DLD1 (cell line): ENCODE results near the gene CEBPG.

Experiments used
- in situ Hi-C: cut with HindIII; loops from 2 replicates; pipeline ENCODE4 v1.10.0; 2017; ENCODE audit warnings: low sequenced_read_pairs

Gene CEBPG

DNA sequence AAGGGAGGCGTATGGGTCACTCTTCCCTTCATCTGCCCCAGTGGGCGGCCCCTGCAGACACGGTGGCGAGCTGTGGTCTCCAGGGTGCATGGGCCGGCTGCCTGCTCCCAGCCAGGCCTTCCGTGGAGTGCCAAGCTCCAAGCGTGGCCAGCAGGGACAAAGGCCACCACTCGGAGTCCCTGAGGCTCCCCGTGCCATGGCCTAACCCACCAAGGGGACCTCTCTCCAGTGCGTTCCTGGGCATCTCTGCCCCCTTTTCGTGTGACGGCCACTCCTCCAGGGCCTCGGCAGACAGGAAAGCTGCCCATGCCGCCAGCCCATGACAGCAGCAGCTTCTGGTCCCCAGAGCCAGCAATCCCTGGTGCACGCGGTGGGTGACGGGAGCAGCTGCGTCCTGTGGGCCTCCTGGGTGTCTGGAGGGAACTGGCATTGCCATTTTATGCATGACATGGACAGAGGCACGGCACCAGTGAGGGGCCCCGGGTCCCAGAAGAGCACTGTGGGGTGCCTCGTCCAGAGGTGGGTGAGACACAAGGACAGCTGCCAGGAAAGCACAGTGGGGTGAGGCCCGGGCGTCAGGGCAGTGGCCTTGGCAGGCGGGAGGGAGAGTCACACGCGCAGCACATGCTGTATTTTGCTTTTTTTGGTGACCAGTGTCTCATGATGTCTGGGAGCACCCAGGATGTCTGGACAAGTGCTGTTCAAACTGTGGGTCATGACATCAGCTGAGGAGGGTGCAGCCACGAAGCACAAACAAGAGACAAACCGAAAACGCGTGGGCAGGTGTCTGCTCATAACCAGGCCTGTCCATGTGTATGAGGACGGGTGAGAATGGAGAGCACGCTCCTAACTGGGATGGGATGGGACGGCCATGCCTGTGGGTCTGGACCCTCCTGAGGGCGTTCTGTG is 32.3 kb downstream of the CEBPG start:
- in situ Hi-C loops, result loop anchor here (10.0 kb wide), 1 partner anchor 161 kb away; no protein-coding TSS in a partner anchor

DNA sequence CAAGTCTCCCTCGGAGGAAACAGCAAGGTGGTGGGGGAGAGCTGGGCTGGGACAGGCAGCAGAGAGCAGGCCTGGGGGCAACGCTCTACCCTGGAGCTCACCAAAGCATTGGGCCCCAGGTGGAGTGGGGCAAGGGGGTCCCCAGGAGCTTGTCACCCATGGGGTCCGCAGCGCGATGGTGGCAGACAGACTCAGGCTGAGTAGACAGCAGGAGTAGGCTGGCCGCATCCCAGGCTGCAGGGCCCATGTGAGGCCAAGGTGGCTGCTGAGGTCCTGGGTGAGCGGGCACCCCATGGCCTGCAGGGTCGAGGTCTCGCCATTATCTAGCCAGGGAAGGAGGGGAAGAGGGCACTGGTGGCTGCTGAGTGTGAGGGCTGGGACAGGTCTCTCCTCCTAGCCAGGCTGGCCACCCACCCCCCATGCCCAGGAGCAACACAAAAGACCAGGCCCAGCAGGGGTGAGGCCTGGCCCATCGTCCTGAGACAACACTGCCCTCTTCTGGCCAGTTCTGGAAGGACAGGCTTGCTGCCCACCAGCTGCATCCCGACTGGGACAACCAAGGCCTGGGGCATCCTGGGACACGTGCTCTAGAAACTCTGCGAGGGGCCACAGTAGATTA is 33.1 kb downstream of the CEBPG start:
- in situ Hi-C loops, result loop anchor here (10.0 kb wide), 1 partner anchor 162 kb away; no protein-coding TSS in a partner anchor

DNA sequence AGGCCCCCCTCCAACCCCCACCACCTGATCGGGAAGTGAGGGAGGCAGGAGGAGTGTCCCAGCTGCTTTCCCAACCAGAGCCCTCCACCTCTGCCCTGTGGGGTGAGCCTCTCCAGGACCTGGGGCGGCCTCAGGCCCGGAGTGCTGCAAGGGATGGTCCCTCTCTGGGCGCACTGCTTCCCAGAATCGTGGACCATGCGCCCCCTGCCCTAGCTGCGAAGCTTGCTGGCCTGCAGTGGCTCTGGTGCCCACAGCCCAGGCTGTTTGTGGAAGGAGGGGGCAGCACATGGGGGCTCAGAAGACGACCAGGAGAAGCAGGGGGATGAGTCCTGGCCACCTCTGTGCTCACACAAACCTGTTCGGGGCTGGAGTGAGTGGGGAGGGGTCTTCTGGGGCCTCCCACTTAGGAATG is 33.6 kb downstream of the CEBPG start:
- in situ Hi-C loops, result loop anchor here (10.0 kb wide), 1 partner anchor 162 kb away; no protein-coding TSS in a partner anchor

DNA sequence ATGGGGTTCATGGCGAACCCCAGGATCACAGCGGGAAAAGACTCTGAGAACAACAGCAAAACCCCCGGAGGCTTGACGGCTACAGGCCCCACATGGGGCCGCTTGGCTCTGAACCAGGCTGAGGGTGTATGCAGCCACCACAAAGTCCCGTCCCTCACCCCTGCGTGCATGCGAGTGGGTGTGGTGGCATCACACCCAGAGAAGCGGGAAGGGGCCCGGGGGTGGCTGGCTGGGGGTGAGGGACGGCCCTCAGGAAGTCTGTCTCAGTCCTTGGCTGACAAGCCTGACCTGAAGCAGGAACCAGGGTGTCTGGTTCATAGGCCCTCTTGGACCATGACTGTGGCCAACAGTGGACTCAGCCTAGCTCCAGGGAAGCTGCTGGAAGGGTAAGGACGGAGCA is 34.2 kb downstream of the CEBPG start:
- in situ Hi-C loops, result loop anchor here (10.0 kb wide), 1 partner anchor 163 kb away; no protein-coding TSS in a partner anchor

DNA sequence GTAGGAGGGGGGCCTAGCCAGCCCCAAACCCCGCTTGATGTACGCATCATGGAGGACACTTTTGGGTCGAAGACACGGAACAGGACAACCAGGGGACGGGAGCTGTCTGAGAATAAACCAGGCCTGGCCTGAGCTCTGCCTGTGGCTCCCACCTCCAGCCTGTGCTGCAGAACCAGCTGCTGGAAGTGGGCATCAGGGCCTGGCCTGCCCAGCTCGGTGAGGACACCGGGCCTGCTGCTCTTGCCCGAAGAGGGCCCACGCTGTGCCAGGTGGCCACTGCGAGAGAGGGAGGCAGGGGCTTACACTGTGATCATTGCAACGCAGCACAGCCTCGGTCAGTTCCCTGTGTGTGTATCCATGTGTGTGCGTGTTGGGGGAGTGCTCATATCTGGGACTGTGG is 34.6 kb downstream of the CEBPG start:
- in situ Hi-C loops, result loop anchor here (10.0 kb wide), 1 partner anchor 163 kb away; no protein-coding TSS in a partner anchor

DNA sequence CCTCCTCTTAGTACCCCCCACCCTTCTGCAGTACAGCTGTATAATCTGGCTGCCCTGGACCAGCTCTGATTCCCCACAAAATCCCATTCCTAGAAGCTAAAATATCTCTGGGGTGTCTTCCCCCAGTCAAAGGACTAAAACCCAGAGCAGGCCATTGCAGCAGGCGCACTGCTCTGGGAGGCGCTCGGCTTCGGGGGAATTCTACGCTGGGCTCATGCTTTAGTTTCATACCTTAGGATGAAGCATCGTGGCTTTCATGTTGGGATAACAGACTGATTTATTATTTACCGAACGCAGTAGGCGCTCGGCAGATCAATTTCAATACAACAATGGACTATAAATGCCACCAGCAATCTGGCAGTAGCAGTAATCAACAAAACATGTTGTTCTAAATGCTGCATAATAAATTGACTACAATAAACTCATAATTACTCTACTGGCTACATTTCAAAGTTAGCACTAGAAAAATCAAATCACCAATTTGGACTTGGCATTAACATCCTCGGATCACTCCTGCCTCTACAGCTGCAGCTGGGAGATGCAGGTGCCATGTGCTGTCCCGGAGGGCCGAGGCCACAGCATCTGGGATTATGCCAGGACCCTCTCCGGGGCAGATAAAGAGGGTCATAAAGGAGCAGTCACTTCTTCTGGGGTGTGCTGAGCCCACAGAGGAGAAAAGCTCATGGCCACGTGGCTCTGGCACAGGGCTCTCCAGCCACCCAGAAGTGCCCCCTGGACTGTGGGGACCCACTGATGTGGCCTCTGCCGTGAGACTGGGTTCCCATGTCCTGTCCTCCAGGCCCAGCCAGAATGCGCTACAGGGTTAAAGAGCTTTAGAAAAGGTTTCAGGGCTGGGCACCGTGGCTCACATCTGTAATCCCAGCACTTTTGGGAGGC is 35.3 kb downstream of the CEBPG start:
- in situ Hi-C loops, result loop anchor here (10.0 kb wide), 1 partner anchor 164 kb away; no protein-coding TSS in a partner anchor

DNA sequence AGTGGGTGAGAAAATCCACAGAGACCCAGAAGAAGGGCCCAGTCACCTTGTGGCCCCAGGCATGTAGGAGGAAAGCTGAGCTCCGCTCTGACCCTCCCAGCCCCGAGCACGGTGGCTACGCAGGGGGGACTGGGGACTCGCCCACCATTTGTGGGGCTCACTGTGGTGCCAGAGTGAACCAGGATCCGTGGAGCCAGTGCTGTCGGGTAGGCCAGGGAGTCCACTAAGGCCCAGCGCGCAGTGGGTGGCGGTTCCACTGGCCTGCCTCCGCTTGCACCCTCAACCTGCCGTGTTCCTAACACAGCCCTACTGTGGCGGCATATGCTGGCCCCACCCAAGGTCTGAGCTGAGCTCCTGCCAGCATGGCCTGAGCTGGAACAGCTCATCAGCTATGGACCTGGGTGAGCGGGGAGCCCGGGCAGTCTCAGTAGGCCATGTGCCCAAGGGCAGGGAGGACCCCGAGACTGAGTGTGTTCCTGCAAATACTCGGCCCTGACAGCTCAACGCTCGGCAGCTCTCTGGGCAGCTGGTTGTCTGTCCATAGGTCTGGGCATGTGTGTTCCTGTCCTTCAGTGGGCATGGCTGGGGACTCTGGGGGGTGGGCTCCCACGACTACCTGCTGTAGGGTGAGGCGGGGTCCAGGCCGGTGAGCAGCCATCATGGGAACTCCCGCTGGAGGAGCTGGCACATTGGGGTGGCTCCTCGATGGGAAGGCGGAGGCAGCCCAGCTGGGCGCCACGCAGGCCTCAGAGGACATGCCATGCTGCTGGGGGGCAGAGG is 36.6 kb downstream of the CEBPG start:
- in situ Hi-C loops, result loop anchor here (10.0 kb wide), 2 partner anchors 165 to 315 kb away; no protein-coding TSS in a partner anchor

DNA sequence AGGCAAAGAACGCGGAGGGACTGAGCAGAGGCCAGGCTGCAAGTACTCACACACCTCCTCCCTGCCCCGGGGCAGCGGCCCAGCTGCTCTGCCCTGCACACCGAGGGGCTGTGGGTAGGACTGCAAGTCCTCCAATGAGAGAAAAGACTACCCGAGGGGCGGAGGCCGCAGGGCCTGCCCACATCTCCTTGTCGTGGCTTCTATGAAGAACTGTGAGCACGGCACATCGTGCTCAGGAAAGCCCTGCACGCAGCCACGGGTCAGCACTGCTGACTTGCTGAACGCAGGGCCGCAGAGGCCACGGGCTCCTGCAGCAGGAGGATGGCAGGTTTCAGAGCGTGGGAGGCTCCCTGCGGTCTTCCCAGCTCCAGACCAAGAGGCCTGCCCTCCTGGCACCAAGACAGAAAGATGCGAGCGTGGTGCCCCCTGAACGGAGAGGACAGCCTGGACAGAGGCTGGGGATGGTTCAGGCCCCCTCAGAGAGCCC is 37.4 kb downstream of the CEBPG start:
- in situ Hi-C loops, result loop anchor here (10.0 kb wide), 1 partner anchor 314 kb away; no protein-coding TSS in a partner anchor

DNA sequence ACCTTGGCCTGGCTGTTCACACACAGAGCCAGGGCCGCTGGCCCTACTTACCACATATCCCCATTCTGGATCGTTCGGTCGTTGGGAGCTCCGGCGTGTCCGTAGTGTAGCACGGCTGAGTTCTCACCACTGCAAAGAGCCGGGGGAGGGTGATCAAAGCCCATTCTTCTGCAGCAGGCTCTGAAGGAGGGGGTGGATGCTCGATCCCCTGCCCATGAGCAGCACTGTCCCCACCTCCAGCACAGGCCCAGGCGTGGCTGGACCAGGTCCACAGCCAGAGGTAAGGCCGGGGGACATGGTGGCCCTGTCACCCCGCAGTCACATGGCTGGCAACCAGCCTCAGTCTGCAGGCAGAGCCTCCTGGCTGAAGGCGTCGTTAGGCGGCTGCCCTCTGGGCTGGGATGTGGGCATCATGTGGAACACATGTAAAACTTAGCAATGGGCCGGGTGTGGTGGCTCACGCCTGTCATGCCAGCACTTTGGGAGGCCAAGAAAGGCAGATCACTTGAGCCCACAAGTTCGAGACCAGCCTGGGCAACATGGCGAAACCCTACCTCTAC is 38.2 kb downstream of the CEBPG start:
- in situ Hi-C loops, result loop anchor here (10.0 kb wide), 1 partner anchor 313 kb away; no protein-coding TSS in a partner anchor

DNA sequence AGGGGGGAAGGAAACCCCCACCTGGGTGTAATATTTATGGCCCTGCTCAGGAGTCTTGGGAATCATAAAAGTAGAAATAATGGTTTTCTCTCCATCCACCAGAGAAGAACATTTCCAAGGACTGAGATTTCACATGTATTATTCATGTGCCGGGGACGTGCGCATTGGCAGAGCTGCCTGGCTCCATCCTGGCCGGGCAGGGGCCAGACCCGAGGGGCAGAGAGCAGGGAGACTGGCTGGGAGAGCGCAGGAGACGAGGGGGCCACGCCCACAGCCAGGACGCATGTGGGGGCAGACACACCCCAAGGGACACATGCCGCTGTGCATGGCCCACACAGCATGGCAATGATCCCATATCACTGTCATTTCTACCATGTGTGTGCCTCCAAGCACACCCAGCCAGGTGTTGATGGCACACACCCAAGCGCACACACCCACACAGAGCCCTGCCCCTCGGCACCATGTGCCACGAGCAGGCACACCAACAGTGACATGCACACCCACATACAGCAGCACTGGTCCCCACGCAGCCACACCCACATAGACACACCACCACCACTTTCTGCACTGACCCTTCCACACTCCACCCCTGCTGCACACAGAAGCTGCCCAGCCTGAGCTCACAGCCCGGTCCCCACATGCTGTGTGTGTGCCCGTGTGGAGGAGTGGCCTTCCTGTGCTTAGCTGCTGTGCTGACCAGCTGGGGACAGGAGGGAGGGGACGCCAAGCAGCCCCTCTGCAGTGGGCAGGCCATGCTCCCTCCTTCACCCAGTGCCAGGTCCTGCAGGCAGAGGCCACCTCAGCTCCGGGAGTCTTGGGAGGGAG is 39.3 kb downstream of the CEBPG start:
- in situ Hi-C loops, result loop anchor here (10.0 kb wide), 1 partner anchor 312 kb away; no protein-coding TSS in a partner anchor

DNA sequence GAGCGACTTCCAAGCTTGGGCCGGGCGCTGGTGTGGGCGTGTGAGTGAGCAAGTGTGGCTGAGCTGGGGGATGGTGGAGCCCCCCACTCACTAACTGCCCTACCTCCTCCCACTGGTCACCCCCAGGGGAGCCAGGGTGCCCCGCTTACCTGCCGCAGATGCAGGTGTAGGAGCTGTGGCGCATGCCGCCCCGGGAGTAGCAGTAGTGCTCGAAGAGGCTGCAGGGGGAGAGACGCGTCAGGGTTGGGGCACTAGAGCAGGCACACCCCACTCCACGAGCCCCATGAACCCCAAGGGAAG is 39.9 kb downstream of the CEBPG start:
- in situ Hi-C loops, result loop anchor here (10.0 kb wide), 1 partner anchor 311 kb away; no protein-coding TSS in a partner anchor

DNA sequence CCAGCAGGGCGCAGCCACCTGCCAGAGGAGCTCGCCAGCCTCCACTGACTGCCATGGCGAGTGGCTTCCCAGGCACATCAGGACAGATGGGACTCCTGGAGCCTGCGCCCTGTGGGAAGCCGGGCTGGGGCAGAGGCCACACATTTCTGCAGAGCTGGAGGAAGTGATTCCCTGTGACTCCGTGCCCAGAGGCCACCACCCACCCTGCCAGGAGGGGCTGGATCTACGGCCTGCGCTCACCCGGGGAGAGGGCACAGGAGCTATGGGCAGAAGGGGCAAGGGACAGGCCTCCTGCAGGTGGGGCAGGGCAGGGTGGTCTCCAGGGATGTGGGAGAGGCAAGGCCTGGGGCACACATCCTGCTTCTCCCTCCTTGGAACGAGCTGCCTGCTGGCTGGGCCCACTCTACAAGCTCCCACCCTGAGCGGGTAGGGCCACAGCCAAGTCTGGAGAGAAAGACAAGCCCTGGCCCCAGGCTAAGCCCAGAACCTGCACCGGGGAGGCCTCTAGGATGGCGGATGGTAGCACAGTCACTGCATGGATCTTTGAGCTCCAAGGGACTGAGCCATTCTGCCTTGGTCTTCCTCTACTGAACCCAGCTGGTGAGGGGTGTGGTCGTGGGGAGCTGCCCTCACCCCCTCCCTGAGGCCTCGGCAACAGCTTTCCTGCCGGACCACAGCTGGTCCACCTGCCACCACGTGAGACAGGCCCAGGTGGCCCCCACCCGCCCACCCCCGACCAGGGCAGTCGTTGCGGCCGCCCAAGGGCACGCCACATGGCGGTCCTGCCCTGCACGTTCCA is 40.6 kb downstream of the CEBPG start:
- in situ Hi-C loops, result loop anchor here (10.0 kb wide), 1 partner anchor 311 kb away; no protein-coding TSS in a partner anchor

DNA sequence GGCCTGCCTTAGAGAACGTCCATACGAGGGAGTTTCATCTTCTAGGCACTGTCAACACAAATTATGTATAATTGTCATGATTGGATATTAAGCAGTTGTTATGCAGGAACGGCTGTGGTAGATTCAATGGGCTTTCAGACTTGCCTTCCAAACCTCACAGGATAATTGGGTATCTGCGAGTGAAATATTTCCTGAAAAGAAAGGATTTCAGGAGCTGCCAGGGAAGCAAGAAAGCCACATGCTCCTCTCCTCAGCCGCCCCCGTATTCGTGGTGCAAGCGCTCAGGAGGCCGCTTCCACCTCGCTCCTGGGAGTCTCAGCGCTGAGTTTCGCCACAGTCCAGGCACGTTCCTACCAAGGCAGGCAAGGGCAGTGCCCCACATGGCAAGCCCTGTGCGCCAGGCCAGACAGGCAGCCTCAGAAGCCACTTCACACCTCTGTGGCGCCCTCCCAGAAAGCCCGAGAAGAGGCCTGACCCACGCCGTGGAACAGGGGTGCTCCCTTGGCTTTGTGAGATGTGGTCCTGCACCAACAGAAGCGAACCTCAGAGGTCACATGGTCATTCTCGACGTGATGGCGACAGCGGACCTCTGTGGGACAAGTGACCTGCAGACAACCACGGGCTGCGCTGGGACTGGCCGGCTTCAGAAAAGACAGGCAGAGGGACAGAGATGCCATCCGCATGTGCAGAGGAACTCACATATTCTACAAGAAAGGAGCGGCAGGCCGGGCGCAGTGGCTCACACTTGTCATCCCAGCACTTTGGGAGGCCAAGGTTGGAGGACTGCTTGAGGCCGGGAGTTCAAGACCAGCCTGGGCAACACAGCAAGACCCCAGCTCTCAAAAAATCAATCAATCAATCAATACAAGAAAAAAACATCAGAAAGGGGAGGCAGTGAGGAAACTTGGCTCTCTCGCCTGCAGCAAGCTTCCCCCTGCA is 41.4 kb downstream of the CEBPG start:
- in situ Hi-C loops, result loop anchor here (5.0 to 10.0 kb wide), 2 partner anchors 123 to 310 kb away; no protein-coding TSS in a partner anchor

DNA sequence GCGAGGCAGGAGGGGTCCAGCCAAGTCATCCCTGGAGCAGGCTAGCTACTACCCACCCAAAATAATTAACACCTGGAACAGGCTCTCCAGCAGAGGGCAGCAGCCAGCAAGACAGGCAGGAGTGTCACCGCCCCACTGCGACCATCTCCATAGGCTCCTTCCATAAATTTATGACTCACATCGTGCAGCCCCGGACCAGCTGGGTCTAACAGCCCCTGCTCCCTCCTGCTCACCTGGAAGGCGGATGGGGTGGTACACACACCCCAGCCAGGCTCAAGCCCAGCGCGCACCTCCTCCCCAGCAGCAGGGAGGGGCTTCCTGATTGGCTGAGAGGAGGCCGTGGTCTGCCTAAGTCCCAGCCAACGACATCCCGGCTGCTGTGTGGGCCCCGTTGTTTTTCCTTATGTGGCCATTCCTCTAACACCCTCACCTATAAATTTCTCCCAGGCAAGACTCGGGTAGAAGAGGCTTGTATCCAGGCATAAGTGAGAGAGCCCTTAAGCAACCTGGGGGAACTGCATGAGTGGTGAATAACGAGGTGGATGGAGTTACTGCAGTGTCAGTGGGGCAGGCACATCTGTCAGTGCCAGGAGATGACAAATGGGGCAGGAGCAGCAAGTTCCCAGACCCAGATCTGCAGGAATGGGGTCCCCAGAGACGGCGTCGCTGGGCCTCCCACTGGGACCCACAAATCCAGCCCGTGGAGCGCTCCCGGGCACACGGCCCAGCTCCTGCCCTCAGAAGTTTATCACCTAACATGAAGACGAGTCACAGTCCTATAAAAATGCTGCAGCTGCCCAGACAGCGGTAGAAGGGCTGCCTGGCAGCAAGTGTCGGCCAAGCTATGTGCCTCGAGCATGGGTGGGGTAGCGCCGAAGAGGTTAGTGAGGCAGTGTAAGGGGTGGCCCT is 43.1 kb downstream of the CEBPG start:
- in situ Hi-C loops, result loop anchor here (5.0 to 10.0 kb wide), 2 partner anchors 124 to 308 kb away; no protein-coding TSS in a partner anchor

DNA sequence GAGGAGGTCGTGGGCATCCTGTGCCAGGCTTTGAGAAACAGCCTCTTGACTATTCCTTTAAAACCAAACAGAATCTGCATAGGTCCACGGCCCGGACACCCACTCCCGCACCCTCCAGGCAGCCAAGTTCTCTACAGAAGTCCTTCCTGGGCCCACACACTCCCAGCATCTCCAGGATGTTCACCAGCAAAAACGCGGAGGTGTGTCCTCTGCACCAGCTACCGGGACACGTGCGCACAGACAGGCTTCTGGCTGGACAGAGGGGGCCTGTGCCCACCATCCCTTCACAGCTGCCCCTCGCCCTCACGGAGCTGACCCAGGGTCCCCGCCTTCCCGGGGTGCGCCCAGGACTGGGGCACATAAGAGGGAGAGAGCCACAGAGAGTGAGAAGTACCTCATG is 44.2 kb downstream of the CEBPG start:
- in situ Hi-C loops, result loop anchor here (5.0 to 10.0 kb wide), 2 partner anchors 125 to 307 kb away; no protein-coding TSS in a partner anchor
